ENCODE data around the gene NPFF. TPM values are rescaled to one million over a fixed set of nuclear protein-coding genes. Genes with fewer than 3 reads are reported as not detected.
A peak's percentile ranks its signal among the peaks of the same experiment; 100 is the strongest.

Gene NPFF
- total and polyA plus RNA-seq, 7 donors, result not detected

DNA sequence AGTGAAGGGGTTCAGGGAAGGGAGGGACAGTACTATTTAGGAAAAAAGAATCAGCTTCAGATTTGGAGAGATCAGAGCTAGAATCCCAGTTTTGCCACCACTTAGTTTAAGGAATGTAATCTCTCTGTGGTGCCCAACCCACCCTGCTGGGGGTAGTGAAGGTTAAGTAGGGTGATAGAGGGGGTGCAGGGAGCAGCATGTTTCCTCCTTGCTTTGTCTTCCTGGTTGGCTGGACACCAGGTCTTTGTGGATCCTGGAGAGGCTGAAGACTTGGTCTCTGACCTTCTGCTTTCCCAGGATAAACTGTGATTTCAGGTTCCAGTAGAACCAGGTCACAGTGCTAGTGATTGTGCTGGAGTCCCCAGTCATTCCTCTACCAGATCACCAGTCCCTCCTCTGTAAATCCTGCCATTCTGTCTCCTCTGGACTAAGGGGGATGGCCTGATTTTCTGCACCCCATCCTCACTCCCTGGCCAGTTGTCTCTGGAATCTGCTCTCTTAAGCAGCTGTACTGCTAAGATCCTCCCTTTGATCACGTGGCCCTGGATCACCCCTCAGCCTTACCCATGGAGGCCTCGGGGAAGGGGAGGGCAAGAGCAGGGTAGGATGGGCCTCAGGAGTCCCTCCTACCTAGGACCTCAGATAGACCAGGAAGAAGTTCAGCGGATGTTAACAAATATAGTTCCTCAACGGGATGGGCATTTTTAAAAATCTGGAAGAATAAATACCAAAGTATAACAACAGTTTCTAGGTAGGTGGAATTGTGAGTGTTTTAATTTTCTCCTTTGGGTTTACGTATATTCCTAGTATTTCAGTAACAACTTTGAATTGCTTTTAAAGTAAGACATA, 11.2 kb downstream of the NPFF start:
- intact Hi-C loops (cut with DNase I), result no loop called here
- Histone ChIP-seq H3K27me3 (no peaks in the 10 kb centered on the region), H3K27ac (peak overlapping the region; percentile 14 to 60 (median 48)), H3K36me3 (no peaks in the 10 kb centered on the region), H3K4me1 (peaks cover 0 to 46% (median 38%) of the 10 kb centered on the region in 4 donors), H3K9me3 (no peaks in the 10 kb centered on the region), H3K4me3 (no peak overlapping the region)
- TF ChIP-seq EP300 (IDR thresholded peaks at IDR 0.05) (no peak), POLR2AphosphoS5 (IDR thresholded peaks at IDR 0.05) (peak in 1 of 4 donors; percentile 21)
- peak; percentile 89 for DNase-seq
- 30 to 41% methylated on average over 5 of the region's 5 CpGs for WGBS, 2 donors

DNA sequence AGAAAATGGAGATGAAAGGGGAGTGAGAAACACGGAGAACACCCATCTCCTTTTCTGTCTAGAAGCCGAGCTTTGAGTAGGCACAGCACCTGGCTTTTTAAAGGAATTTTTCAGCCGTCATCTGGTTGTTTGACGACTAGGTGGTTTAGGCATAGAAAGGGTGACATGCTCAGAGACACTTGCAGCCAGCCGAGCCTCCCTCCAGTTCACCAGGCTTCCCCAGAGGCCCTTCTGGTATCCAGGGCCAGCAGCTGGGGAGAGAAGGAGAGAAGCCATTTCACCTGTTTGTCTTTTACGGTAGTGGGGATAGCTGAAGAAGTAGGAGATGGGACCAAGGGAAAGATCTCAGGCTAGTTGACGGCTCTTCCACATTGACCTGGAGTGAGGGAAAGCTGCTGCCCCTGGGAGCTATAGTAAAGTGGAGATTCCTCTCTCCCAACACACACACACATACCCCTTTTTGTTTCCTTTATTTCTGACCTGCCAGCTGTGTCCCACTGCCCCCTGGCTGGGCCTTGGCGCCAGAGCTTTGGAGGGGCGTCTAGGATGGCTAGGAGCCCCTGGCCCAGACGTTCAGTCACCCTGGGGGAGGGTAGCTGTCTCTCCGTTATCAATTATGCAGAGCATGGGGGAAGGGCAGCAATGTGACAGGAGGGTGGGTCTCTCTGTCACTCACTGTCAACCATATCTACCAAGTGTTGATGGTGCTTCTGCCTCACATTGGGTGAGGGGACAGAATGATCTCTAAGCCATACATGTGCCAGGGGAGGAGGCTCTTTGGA, 13.5 kb downstream of the NPFF start:
- Histone ChIP-seq H3K36me3 (no peaks in the 10 kb centered on the region), H3K4me3 (peak overlapping the region; percentile 45 to 74 (median 64)), H3K4me1 (peaks cover 0 to 33% (median 29%) of the 10 kb centered on the region in 4 donors), H3K9me3 (no peaks in the 10 kb centered on the region), H3K27ac (peak overlapping the region; percentile 81 to 91 (median 84)), H3K27me3 (no peaks in the 10 kb centered on the region)
- TF ChIP-seq CTCF (IDR thresholded peaks at IDR 0.05) (no peak), EP300 (IDR thresholded peaks at IDR 0.05) (no peak), POLR2AphosphoS5 (IDR thresholded peaks at IDR 0.05) (no peak), POLR2A (IDR thresholded peaks at IDR 0.05) (no peak)
- intact Hi-C loops (cut with DNase I), result loop anchor here (5.0 kb wide), 1 partner anchor 42 kb away; the partner anchor contains the start of gene PCBP2
- 37 to 41% methylated on average over 11 of the region's 11 CpGs for whole genome bisulfite sequencing, 2 donors
- peak; percentile 64 for DNase-seq

DNA sequence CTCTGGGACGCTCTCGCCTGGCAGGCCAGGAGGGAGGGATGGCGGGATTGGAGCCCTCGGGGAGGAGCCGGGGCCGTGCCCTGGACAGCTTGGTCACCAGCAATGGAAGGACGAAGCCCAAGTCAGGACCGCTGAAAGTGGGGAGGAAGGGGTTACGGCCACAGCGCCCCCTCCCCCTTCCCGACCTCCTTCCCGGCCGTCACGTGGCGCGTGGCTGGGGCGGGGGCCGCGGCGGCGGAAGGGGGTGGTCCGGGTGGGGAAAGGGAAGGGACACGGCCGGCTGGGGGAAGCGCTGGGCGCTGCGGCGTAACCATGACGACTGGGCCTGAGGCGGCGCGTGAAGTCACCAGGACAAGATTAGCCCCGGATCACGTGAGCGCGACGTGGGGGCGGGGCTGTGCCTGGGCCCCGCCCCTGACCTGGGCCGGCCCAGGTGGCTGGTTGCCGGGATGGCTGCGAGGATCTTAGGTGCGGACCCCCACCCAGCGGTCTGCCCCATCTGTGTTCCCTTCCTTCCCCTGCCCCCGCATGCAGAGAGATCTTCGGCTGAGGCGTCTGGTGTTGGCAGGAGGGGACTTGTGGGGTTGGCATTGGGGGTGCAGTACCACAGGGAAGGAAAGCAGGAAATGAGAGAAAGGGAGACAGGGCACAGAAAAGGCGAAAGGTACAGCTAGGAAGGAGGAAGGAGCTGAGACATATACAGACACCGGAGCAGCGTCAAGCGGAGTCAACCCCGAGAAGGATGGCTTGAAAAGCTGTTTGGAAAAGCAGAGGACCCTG, 14.3 kb downstream of the NPFF start:
- WGBS, 2 donors, result 1% methylated on average over 52 of the region's 52 CpGs
- intact Hi-C loops (cut with DNase I), result loop anchor here (5.0 kb wide), 1 partner anchor 41 kb away; the partner anchor contains the start of gene PCBP2

GRCh38 chr12:53492188-53492587, 15.1 kb downstream of the NPFF start:
- Histone ChIP-seq H3K9me3 (no peaks in the 10 kb centered on the region), H3K4me3 (peak overlapping the region; percentile 45 to 74 (median 64)), H3K27ac (peak overlapping the region; percentile 81 to 91 (median 84)), H3K36me3 (peaks cover 0 to 10% (median 0%) of the 10 kb centered on the region in 4 donors), H3K27me3 (no peaks in the 10 kb centered on the region), H3K4me1 (peaks cover 0 to 28% (median 22%) of the 10 kb centered on the region in 4 donors)
- intact Hi-C loops (cut with DNase I), result loop anchor here (5.0 kb wide), 1 partner anchor 40 kb away; the partner anchor contains the start of gene PCBP2
- 66 to 83% methylated on average over 20 of the region's 20 CpGs for WGBS, 2 donors
- DNase-seq, result peak; percentile 67
- no peak for TF ChIP-seq POLR2A (IDR thresholded peaks at IDR 0.05)
- no peak for TF ChIP-seq EP300 (IDR thresholded peaks at IDR 0.05)
- no peak for TF ChIP-seq POLR2AphosphoS5 (IDR thresholded peaks at IDR 0.05)
- TF ChIP-seq CTCF (IDR thresholded peaks at IDR 0.05), result no peak

More for the DNA sequence above, 14.3 kb downstream of the NPFF start:
- Histone ChIP-seq H3K4me3 (peak overlapping the region; percentile 45 to 74 (median 64)), H3K36me3 (peaks cover 0 to 2% (median 0%) of the 10 kb centered on the region in 4 donors), H3K27me3 (no peaks in the 10 kb centered on the region), H3K4me1 (peaks cover 0 to 28% (median 22%) of the 10 kb centered on the region in 4 donors), H3K27ac (peak overlapping the region; percentile 81 to 91 (median 84)), H3K9me3 (no peaks in the 10 kb centered on the region)
- DNase-seq, result peak; percentile 97
- TF ChIP-seq POLR2A (IDR thresholded peaks at IDR 0.05), result peak; percentile 43 to 70
- TF ChIP-seq EP300 (IDR thresholded peaks at IDR 0.05), result peak in 1 of 4 donors; percentile 34
- TF ChIP-seq CTCF (IDR thresholded peaks at IDR 0.05), result no peak
- peak in 3 of 4 donors; percentile 78 to 80 (median 78) for TF ChIP-seq POLR2AphosphoS5 (IDR thresholded peaks at IDR 0.05)

Data from sigmoid colon (tissue), 7 donors.